Lower leg skin (tissue), 3 donors: ENCODE measurements around the gene H6PD.

ENCODE experiments used
- CTCF ChIP-seq, 3 donors: fragments of 450-650 bp; IDR thresholded peaks; one replicate each; pipeline ENCODE4 v1.5.1; 2016; ENCODE audit warnings: antibody characterized with exemption in 3 of 3, mild to moderate bottlenecking in 3 of 3, moderate library complexity in 2 of 3
- POLR2A ChIP-seq, 2 donors: fragments of 450-650 bp; IDR thresholded peaks; one replicate each; pipeline ENCODE4 v1.6.1; 2016 to 2017; ENCODE audit warnings: antibody characterized with exemption in 2 of 2, mild to moderate bottlenecking in 1 of 2, moderate library complexity in 1 of 2

GRCh38 chr1:9202240-9202870 is 32.2 kb upstream of the H6PD start:
- TF ChIP-seq CTCF (IDR thresholded peaks at IDR 0.05) (no peak), POLR2A (IDR thresholded peaks at IDR 0.05) (no peak)
